Body of pancreas (tissue), 4 donors: ENCODE measurements around the gene SLC19A1. TPM values are rescaled to one million over a fixed set of nuclear protein-coding genes. Genes with fewer than 3 reads are reported as not detected.

Experiments used
- ATAC-seq: fragments of 150-250 bp; one replicate; pipeline ENCODE4 v1.9.1; 2016
- DNase-seq, 4 donors: peaks; one replicate each; pipeline ENCODE4 v3.0.0-alpha.2; 2019
- H3K27ac ChIP-seq, 4 donors: fragments of 200-600 bp; sonication (generic); 1 replicate in 3 of 4; 2 replicates in 1 of 4; pipeline versions ENCODE4 v1.5.1 to v1.6.1; 2016 to 2019; ENCODE audit warnings: mild to moderate bottlenecking in 1 of 4, mixed read lengths in 1 of 4, moderate library complexity in 1 of 4
- H3K27me3 ChIP-seq, 2 donors: fragments of 200-600 bp; sonication (generic); one replicate each; pipeline ENCODE4 v1.6.0; 2016; ENCODE audit warnings: mild to moderate bottlenecking in 1 of 2
- H3K36me3 ChIP-seq, 2 donors: fragments of 200-600 bp; sonication (generic); replicated peaks in 1 of 2; 2 replicates each; pipeline ENCODE4 v1.5.1; 2016; ENCODE audit warnings: low read depth in 2 of 2; ENCODE audit not compliant: insufficient read depth in 1 of 2
- H3K4me1 ChIP-seq: fragments of 200-600 bp; sonication (generic); one replicate; pipeline ENCODE4 v1.6.0; 2016
- H3K4me3 ChIP-seq, 2 donors: fragments of 200-600 bp; sonication (generic); 1 replicate in 1 of 2; 2 replicates in 1 of 2; pipeline ENCODE4 v1.5.1; 2016 to 2019
- H3K9me3 ChIP-seq, 3 donors: fragments of 200-600 bp; sonication (generic); 1 replicate in 2 of 3; 2 replicates in 1 of 3; pipeline ENCODE4 v1.5.1; 2016
- POLR2A ChIP-seq, 3 donors: fragments of 450-650 bp; IDR thresholded peaks; one replicate each; pipeline ENCODE4 v1.6.1; 2016; ENCODE audit warnings: antibody characterized with exemption in 3 of 3, mild to moderate bottlenecking in 2 of 3
- WGBS, 2 donors: methylation state at CpG; one replicate each; pipeline ENCODE4 v1.1.5; 2017; 5-methylcytosine and 5-hydroxymethylcytosine counted together
- intact Hi-C: fragments of 100-400 bp; cut with DNase I; formaldehyde crosslinking; loops from one replicate; pipeline ENCODE4 v1.15.1; 2023
- total RNA-seq, 2 donors: library from RNA; depleted of rRNA; stranded (reverse); fragments of >200 nt; gene quantifications; one replicate each; pipeline ENCODE4 v1.1.0, GENCODE V29; 2016
- TF ChIP-seq, protein P1 (sequence below), 7 experiments: fragments of 450-650 bp in 4 of 7; fragments of 200-600 bp in 3 of 7; sonication (generic) in 3 of 7; IDR thresholded peaks; one replicate each; pipeline ENCODE4 v1.5.1; 2016 to 2019; ENCODE audit warnings: antibody characterized with exemption in 7 of 7

The SLC19A1 gene
- total RNA-seq, 2 donors from 2014 or later: 2.6 to 7.0 TPM

DNA sequence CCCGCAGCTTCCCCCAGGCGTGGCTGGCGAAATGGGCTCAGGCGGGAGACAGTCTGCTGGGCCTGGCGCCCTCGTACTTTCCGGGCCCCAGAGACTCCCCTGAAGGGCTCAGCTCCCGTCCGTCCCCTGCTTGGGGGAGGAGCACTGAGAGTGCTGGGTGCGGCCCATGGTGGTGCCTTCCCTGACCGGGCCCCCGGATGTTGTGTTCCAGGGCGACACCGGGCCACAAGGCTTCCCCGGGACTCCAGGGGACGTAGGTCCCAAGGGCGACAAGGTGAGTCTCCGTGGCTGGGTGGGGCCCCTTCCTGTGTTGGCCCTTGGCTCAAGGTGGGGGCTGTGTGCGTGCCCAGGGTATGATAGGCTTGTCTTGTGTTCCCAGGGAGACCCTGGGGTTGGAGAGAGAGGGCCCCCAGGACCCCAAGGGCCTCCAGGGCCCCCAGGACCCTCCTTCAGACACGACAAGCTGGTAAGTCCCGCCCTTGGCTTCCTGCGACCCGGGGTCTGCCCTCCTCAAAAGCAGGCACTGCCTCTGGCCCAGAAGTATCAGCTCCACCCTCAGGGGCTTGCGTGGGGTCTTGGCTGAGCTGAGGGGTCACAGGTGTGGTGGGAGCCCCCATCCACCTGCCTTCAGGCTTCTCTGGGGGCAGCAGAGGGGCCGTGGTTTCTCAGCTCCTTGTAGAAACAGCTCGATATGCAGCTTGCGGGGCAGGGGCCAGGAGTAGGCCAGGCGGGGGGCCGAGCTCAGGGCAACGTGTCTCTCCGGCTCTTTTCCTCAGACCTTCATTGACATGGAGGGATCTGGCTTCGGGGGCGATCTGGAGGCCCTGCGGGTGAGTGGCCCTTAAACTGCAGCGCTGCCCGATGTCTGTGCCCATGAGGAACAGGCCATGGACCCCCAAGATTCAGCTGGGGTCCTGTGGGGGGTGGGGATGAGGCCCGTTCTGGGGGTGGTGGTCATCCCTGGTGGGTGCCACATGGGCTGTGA is 62.3 kb downstream of the SLC19A1 start:
- H3K9me3 ChIP-seq: no peaks in the 10 kb centered on the region
- TF ChIP-seq, protein P1, sequence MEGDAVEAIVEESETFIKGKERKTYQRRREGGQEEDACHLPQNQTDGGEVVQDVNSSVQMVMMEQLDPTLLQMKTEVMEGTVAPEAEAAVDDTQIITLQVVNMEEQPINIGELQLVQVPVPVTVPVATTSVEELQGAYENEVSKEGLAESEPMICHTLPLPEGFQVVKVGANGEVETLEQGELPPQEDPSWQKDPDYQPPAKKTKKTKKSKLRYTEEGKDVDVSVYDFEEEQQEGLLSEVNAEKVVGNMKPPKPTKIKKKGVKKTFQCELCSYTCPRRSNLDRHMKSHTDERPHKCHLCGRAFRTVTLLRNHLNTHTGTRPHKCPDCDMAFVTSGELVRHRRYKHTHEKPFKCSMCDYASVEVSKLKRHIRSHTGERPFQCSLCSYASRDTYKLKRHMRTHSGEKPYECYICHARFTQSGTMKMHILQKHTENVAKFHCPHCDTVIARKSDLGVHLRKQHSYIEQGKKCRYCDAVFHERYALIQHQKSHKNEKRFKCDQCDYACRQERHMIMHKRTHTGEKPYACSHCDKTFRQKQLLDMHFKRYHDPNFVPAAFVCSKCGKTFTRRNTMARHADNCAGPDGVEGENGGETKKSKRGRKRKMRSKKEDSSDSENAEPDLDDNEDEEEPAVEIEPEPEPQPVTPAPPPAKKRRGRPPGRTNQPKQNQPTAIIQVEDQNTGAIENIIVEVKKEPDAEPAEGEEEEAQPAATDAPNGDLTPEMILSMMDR (IDR thresholded peaks at IDR 0.05): no peak
- no peak for TF ChIP-seq POLR2A (IDR thresholded peaks at IDR 0.05)
- DNase-seq: no peak
- H3K27me3 ChIP-seq: no peaks in the 10 kb centered on the region
- WGBS, 2 donors: 81 to 91% methylated on average over 4 to 36 of the region's 37 CpGs
- peaks cover 0 to 2% of the 10 kb centered on the region in 2 donors for H3K36me3 ChIP-seq
- H3K4me3 ChIP-seq: no peak overlapping the region
- H3K27ac ChIP-seq: no peak overlapping the region
- peaks cover 12% of the 10 kb centered on the region for H3K4me1 ChIP-seq
- intact Hi-C loops: no loop called here
- ATAC-seq: no peak

DNA sequence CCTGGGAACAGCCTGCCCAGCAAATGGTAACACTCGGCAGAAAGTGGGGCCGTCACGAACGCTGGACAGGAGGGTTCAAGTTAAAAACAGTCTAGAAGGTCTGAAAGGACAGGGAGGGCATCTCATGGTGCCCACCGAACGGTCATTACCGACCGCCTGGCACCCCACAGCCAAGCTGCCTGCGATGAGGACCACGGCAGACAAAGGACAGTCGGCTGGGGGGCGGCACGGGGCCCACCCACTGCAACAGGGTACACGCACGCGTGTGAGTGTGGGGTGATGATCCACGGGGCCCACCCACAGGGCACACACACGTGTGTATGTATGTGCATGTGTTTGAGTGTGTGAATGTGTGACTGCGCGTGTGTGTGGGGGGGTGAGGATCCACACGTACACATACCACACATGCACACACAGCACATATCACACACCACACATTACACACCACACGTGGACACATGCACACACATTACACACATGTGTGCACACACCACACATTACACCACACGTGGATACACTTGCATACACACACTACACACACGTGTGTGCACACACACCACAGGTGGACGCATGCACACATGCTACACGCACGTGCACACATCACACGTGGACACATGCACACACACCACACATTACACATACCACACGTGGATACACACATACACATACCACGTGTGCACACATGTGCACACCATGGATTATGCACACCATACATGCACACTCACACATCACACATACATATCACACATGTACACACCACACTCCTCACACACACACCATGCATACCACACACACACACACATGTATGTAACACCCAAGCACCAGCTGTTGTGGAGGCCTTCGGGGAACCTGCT is 63.2 kb downstream of the SLC19A1 start:
- Histone ChIP-seq H3K9me3 (no peaks in the 10 kb centered on the region), H3K27me3 (no peaks in the 10 kb centered on the region), H3K4me1 (peaks cover 12% of the 10 kb centered on the region), H3K4me3 (no peak overlapping the region), H3K27ac (peak overlapping the region in 1 of 4 donors; percentile 61), H3K36me3 (no peaks in the 10 kb centered on the region)
- no peak for TF ChIP-seq POLR2A (IDR thresholded peaks at IDR 0.05)
- TF ChIP-seq, protein P1 (IDR thresholded peaks at IDR 0.05): no peak
- ATAC-seq (no peak), DNase-seq (no peak)
- 77 to 81% methylated on average over 31 of the region's 31 CpGs for WGBS, 2 donors
- intact Hi-C loops: no loop called here

DNA sequence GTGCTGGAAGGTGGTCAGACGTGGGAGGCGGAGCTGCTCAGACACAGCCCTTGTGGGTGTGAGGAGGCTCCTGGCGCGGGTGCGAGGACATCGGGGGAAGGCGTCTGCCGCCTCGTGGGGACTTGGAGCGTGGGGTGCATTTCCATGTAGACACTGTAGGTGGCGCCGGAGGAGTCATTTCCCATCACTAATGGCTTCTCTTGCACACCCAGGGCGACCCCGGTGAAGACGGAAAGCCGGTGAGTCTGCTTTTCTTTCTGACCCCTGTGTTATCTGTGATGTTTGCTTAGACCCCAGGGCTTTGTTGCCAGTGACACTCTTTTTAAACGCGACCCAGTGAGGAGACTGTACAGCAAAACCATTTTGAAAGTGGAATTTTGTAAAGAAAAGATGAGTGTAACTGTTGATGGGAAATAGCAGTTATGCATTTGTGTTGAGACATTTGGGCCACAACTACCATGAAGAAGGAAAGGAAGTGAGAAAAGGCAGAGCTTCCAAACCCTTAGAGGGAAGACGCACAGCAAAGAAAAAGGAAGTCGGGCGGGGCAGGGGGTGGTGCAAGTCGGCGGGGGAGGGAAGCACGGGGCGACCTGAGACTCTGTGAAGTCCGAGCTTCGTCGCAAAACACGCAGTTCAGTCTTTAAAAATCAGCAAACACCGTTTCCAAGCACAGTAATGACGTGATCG is 64.0 kb downstream of the SLC19A1 start:
- intact Hi-C loops: no loop called here

More for the DNA sequence above, 64.0 kb downstream of the SLC19A1 start:
- H3K4me3 ChIP-seq: no peak overlapping the region
- no peaks in the 10 kb centered on the region for H3K9me3 ChIP-seq
- peak overlapping the region in 1 of 4 donors; percentile 61 for H3K27ac ChIP-seq
- no peaks in the 10 kb centered on the region for H3K36me3 ChIP-seq
- DNase-seq: peak; percentile 58 to 69 (median 63)
- peak; percentile 62 for ATAC-seq
- H3K4me1 ChIP-seq: peaks cover 12% of the 10 kb centered on the region
- H3K27me3 ChIP-seq: no peaks in the 10 kb centered on the region
- TF ChIP-seq, protein P1 (IDR thresholded peaks at IDR 0.05): peak; percentile 63 to 83 (median 74)
- TF ChIP-seq POLR2A (IDR thresholded peaks at IDR 0.05): no peak
- 22 to 44% methylated on average over 21 to 32 of the region's 32 CpGs for WGBS, 2 donors
